WTC11 (cell line): ENCODE data around the gene CEP78. TPM values are rescaled to one million over a fixed set of nuclear protein-coding genes. Genes with fewer than 3 reads are reported as not detected.

Experiments
- ATAC-seq: fragments of 200-7000 bp; cut with Tn5 transposase; 2 replicates; pipeline ENCODE4 v1.10.0; 2021; ENCODE audit warnings: mild to moderate bottlenecking, moderate library complexity
- CTCF ChIA-PET: fragments of 300-600 bp; sonication (Branson Sonifier 250); formaldehyde crosslinking; loops from one replicate; lab custom pipeline; 2021; ENCODE audit warnings: antibody characterized with exemption; lab: Charles Lee
- POLR2A ChIA-PET: fragments of 350-600 bp; sonication (Branson Sonifier 250); formaldehyde crosslinking; loops from one replicate; lab custom pipeline; 2021; ENCODE audit warnings: antibody characterized with exemption; lab: Charles Lee
- DNase-seq: peaks from one replicate; pipeline ENCODE4 v3.0.0; 2021; ENCODE audit warnings: low spot score
- H3K27ac Mint-ChIP-seq: 2 replicates; pipeline ENCODE4 v1.8.0; 2021; ENCODE audit warnings: mixed read lengths
- H3K27me3 Mint-ChIP-seq: 2 replicates; pipeline ENCODE4 v1.8.0; 2021; ENCODE audit warnings: low read depth, mild to moderate bottlenecking, moderate library complexity, mixed read lengths
- H3K36me3 Mint-ChIP-seq: 2 replicates; pipeline ENCODE4 v1.8.0; 2021; ENCODE audit warnings: mixed read lengths
- H3K4me1 Mint-ChIP-seq: 2 replicates; pipeline ENCODE4 v1.8.0; 2022; ENCODE audit warnings: mixed read lengths
- H3K4me3 Mint-ChIP-seq: 2 replicates; pipeline ENCODE4 v1.8.0; 2021; ENCODE audit warnings: mild to moderate bottlenecking, moderate library complexity, mixed read lengths
- H3K9me3 Mint-ChIP-seq: 2 replicates; pipeline ENCODE4 v1.8.0; 2021; ENCODE audit warnings: mixed read lengths
- ATF1 ChIP-seq: sonication (generic); formaldehyde crosslinking; IDR thresholded peaks from 2 replicates; pipeline ENCODE4 v1.8.1; 2023; ENCODE audit warnings: mild to moderate bottlenecking, moderate library complexity, missing genetic modification reagents
- CBFB ChIP-seq: sonication (generic); formaldehyde crosslinking; IDR thresholded peaks from 2 replicates; pipeline ENCODE4 v1.8.1; 2022; ENCODE audit warnings: mild to moderate bottlenecking, low read depth, missing genetic modification reagents
- E2F5 ChIP-seq: sonication (generic); formaldehyde crosslinking; IDR thresholded peaks from 2 replicates; pipeline ENCODE4 v1.8.1; 2022; ENCODE audit warnings: mild to moderate bottlenecking, moderate library complexity, missing genetic modification reagents
- ELF4 ChIP-seq: sonication (generic); formaldehyde crosslinking; IDR thresholded peaks from 2 replicates; pipeline ENCODE4 v1.8.1; 2022; ENCODE audit warnings: low read depth, mild to moderate bottlenecking, moderate library complexity, missing genetic modification reagents
- EMX1 ChIP-seq: fragments of 250-450 bp; sonication (Bioruptor Pico); IDR thresholded peaks from 2 replicates; pipeline ENCODE4 v1.8.0; 2021; ENCODE audit warnings: mild to moderate bottlenecking
- FOXK1 ChIP-seq: sonication (generic); formaldehyde crosslinking; IDR thresholded peaks from 2 replicates; pipeline ENCODE4 v1.8.0; 2022; ENCODE audit warnings: mild to moderate bottlenecking, moderate library complexity, missing genetic modification reagents
- IRF2 ChIP-seq: sonication (generic); formaldehyde crosslinking; IDR thresholded peaks from 2 replicates; pipeline ENCODE4 v1.8.0; 2022; ENCODE audit warnings: low read depth, missing genetic modification reagents, borderline replicate concordance
- NFE2L1 ChIP-seq: sonication (generic); formaldehyde crosslinking; IDR thresholded peaks from 2 replicates; pipeline ENCODE4 v1.8.1; 2023; ENCODE audit warnings: missing genetic modification reagents
- NFYB ChIP-seq: sonication (generic); formaldehyde crosslinking; conservative IDR thresholded peaks from 2 replicates; pipeline ENCODE4 v1.8.0; 2022; ENCODE audit warnings: low read depth, missing genetic modification reagents
- TEAD1 ChIP-seq: sonication (generic); formaldehyde crosslinking; IDR thresholded peaks from 2 replicates; pipeline ENCODE4 v1.8.0; 2022; ENCODE audit warnings: mild to moderate bottlenecking, missing genetic modification reagents
- USF2 ChIP-seq: sonication (generic); formaldehyde crosslinking; IDR thresholded peaks from 2 replicates; pipeline ENCODE4 v1.8.1; 2023; ENCODE audit warnings: mild to moderate bottlenecking, missing genetic modification reagents, moderate library complexity
- ZNF219 ChIP-seq: sonication (generic); formaldehyde crosslinking; IDR thresholded peaks from 2 replicates; pipeline ENCODE4 v1.8.0; 2023; ENCODE audit warnings: missing genetic modification reagents, mild to moderate bottlenecking, borderline replicate concordance
- ZNF317 ChIP-seq: sonication (generic); formaldehyde crosslinking; IDR thresholded peaks from 2 replicates; pipeline ENCODE4 v1.8.1; 2023; ENCODE audit warnings: low read depth, mild to moderate bottlenecking, moderate library complexity, missing genetic modification reagents, borderline replicate concordance
- ZNF532 ChIP-seq: fragments of 250-450 bp; sonication (Bioruptor Pico); IDR thresholded peaks from 2 replicates; pipeline ENCODE4 v1.9.0; 2021; ENCODE audit warnings: mild to moderate bottlenecking, borderline replicate concordance
- total RNA-seq: library from RNA; stranded (reverse); gene quantifications from 3 replicates; pipeline ENCODE4 v1.2.3, GENCODE V29; 2021

Gene CEP78
- total RNA-seq, 1 experiment from 2014 or later = 42.0 TPM

- Mint-ChIP-seq H3K4me3 (no peak overlapping the region), H3K27ac (no peak overlapping the region), H3K36me3 (peaks cover 38% of the 10 kb centered on the region), H3K9me3 (no peaks in the 10 kb centered on the region), H3K27me3 (no peaks in the 10 kb centered on the region), H3K4me1 (no peaks in the 10 kb centered on the region)
- ATAC-seq = no peak
- POLR2A ChIA-PET = no interaction called here
- CTCF ChIA-PET = no interaction called here
- TF ChIP-seq CBFB (CRISPR knock-in tag) (no peak), NFE2L1 (no peak), TEAD1 (CRISPR knock-in tag) (no peak), E2F5 (CRISPR knock-in tag) (no peak), ZNF219 (CRISPR knock-in tag) (no peak), ATF1 (CRISPR knock-in tag) (no peak), ZNF317 (no peak)
- TF ChIP-seq, all 79 proteins: peak for 0
- DNase-seq = no peak
These were observed 9.5 kb downstream of the CEP78 start for GRCh38 chr9:78245401-78245800.

- ATAC-seq (no peak), DNase-seq (no peak)
- CTCF ChIA-PET = no interaction called here
- POLR2A ChIA-PET = interaction anchor here (1.4 kb wide), 1 partner anchor 48 kb away, joined by 5 read pairs; the partner anchor contains the start of gene PSAT1
- H3K27me3 Mint-ChIP-seq = no peaks in the 10 kb centered on the region
- no peak overlapping the region for H3K4me3 Mint-ChIP-seq
- H3K36me3 Mint-ChIP-seq = peaks cover 22% of the 10 kb centered on the region
- no peaks in the 10 kb centered on the region for H3K9me3 Mint-ChIP-seq
- TF ChIP-seq USF2 (CRISPR knock-in tag) (no peak), EMX1 (CRISPR knock-in tag) (no peak), IRF2 (CRISPR knock-in tag) (no peak), E2F5 (CRISPR knock-in tag) (no peak)
- TF ChIP-seq, all 79 proteins: peak for 0
- Mint-ChIP-seq H3K4me1 (no peaks in the 10 kb centered on the region), H3K27ac (no peak overlapping the region)
These were observed 12.8 kb downstream of the CEP78 start for GRCh38 chr9:78248635-78249034.

- ATAC-seq (no peak), DNase-seq (no peak)
- POLR2A ChIA-PET = no interaction called here
- Mint-ChIP-seq H3K4me3 (no peak overlapping the region), H3K27ac (no peak overlapping the region), H3K9me3 (no peaks in the 10 kb centered on the region), H3K27me3 (no peaks in the 10 kb centered on the region), H3K36me3 (peaks cover 28% of the 10 kb centered on the region), H3K4me1 (no peaks in the 10 kb centered on the region)
- CTCF ChIA-PET = interaction anchor here (1.0 kb wide), 1 partner anchor 12 kb away, joined by 3 read pairs; no protein-coding TSS in a partner anchor
- TF ChIP-seq NFYB (no peak), ATF1 (CRISPR knock-in tag) (no peak), FOXK1 (CRISPR knock-in tag) (no peak), NFE2L1 (no peak), ELF4 (no peak), ZNF532 (CRISPR knock-in tag) (no peak)
These were observed 13.7 kb downstream of the CEP78 start for GRCh38 chr9:78249542-78249941.
